UCSD-AML1 (cell line): Measurements from ENCODE around the gene ETV3.
"Not testable (repeated sequence)": the region's sequence is repeated elsewhere in the genome, so short reads cannot be mapped to it uniquely, and the experiment has no call there.

ENCODE experiments used
- DNase-seq: peaks from one replicate; lab custom pipeline; 2025; ENCODE audit not compliant: unreplicated experiment; lab: John Stamatoyannopoulos, UW

Gene ETV3

GRCh38 chr1:157138220-157139051, at the start of gene ETV3:
ETV3 (minus strand) TSS chr1:157138395; CDS start chr1:157136352, 2,043 bp downstream.
- DNase-seq, result peak; percentile 89

- no peak for DNase-seq
These were observed 48.2 kb upstream of the ETV3 start for GRCh38 chr1:157186281-157186992.

GRCh38 chr1:157183870-157184269, 45.7 kb upstream of the ETV3 start:
- DNase-seq, result no peak

- not testable (repeated sequence) for DNase-seq
These were observed 44.2 kb upstream of the ETV3 start for GRCh38 chr1:157182371-157182770.

GRCh38 chr1:157181790-157182189, 43.6 kb upstream of the ETV3 start:
- no peak for DNase-seq

- DNase-seq, result peak; percentile 28
These were observed 43.1 kb upstream of the ETV3 start for GRCh38 chr1:157181258-157181657.

GRCh38 chr1:157178490-157178889, 40.3 kb upstream of the ETV3 start:
- DNase-seq, result no peak

GRCh38 chr1:157177733-157178394, 39.7 kb upstream of the ETV3 start:
- no peak for DNase-seq

- no peak for DNase-seq
These were observed 38.5 kb upstream of the ETV3 start for GRCh38 chr1:157176591-157177121.

- no peak for DNase-seq
These were observed 37.8 kb upstream of the ETV3 start for GRCh38 chr1:157176016-157176415.

GRCh38 chr1:157173900-157174410, 35.8 kb upstream of the ETV3 start:
- DNase-seq, result no peak

GRCh38 chr1:157173241-157173640, 35.0 kb upstream of the ETV3 start:
- not testable (repeated sequence) for DNase-seq

- DNase-seq, result not testable (repeated sequence)
These were observed 34.4 kb upstream of the ETV3 start for GRCh38 chr1:157172591-157172990.

GRCh38 chr1:157171903-157172503, 33.8 kb upstream of the ETV3 start:
- not testable (repeated sequence) for DNase-seq

GRCh38 chr1:157170677-157171515, 32.7 kb upstream of the ETV3 start:
- peak; percentile 66 for DNase-seq

- DNase-seq, result no peak
These were observed 29.8 kb upstream of the ETV3 start for GRCh38 chr1:157168015-157168414.

- no peak for DNase-seq
These were observed 29.2 kb upstream of the ETV3 start for GRCh38 chr1:157167437-157167836.

GRCh38 chr1:157166590-157166989, 28.4 kb upstream of the ETV3 start:
- no peak for DNase-seq

GRCh38 chr1:157163273-157164127, 25.3 kb upstream of the ETV3 start:
- peak; percentile 72 for DNase-seq
